ENCODE results near the gene TAP1. TPM values are rescaled to one million over a fixed set of nuclear protein-coding genes. Genes with fewer than 3 reads are reported as not detected.
"Not testable (repeated sequence)": the region's sequence is repeated elsewhere in the genome, so short reads cannot be mapped to it uniquely, and the experiment has no call there.

The TAP1 gene
- total RNA-seq, 4 donors from 2014 or later, result 25.6 to 136 (median 107) TPM

- DNase-seq, result no peak
These were observed 46.4 kb downstream of the TAP1 start for GRCh38 chr6:32807020-32807580.

GRCh38 chr6:32805404-32805803 is 48.1 kb downstream of the TAP1 start:
- not testable (repeated sequence) for H3K4me1 ChIP-seq, H3K36me3 ChIP-seq, H3K4me3 ChIP-seq, H3K27ac ChIP-seq, DNase-seq, H3K27me3 ChIP-seq, H3K9me3 ChIP-seq

More at GRCh38 chr6:32807020-32807580, 46.4 kb downstream of the TAP1 start:
- H3K27ac ChIP-seq, result no peak overlapping the region
- H3K4me3 ChIP-seq, result no peak overlapping the region
- no peaks in the 10 kb centered on the region for H3K36me3 ChIP-seq
- H3K9me3 ChIP-seq, result no peaks in the 10 kb centered on the region
- no peaks in the 10 kb centered on the region for H3K27me3 ChIP-seq
- H3K4me1 ChIP-seq, result no peaks in the 10 kb centered on the region
- TF ChIP-seq POLR2A (IDR thresholded peaks at IDR 0.05) (no peak), CTCF (IDR thresholded peaks at IDR 0.05) (no peak)

GRCh38 chr6:32803416-32803815 is 50.1 kb downstream of the TAP1 start:
- DNase-seq, result no peak
- Histone ChIP-seq H3K36me3 (no peaks in the 10 kb centered on the region), H3K4me1 (no peaks in the 10 kb centered on the region), H3K4me3 (no peak overlapping the region), H3K9me3 (no peaks in the 10 kb centered on the region), H3K27ac (no peak overlapping the region), H3K27me3 (no peaks in the 10 kb centered on the region)
- no peak for TF ChIP-seq POLR2A (IDR thresholded peaks at IDR 0.05)
- TF ChIP-seq CTCF (IDR thresholded peaks at IDR 0.05), result no peak

GRCh38 chr6:32799740-32800139 is 53.8 kb downstream of the TAP1 start:
- Histone ChIP-seq H3K4me1 (no peaks in the 10 kb centered on the region), H3K27me3 (no peaks in the 10 kb centered on the region), H3K27ac (no peak overlapping the region), H3K36me3 (no peaks in the 10 kb centered on the region), H3K4me3 (no peak overlapping the region), H3K9me3 (no peaks in the 10 kb centered on the region)
- DNase-seq, result no peak
- TF ChIP-seq CTCF (IDR thresholded peaks at IDR 0.05) (no peak), POLR2A (IDR thresholded peaks at IDR 0.05) (no peak)

- Histone ChIP-seq H3K27me3 (no peaks in the 10 kb centered on the region), H3K36me3 (no peaks in the 10 kb centered on the region), H3K4me1 (no peaks in the 10 kb centered on the region), H3K4me3 (no peak overlapping the region), H3K27ac (no peak overlapping the region), H3K9me3 (no peaks in the 10 kb centered on the region)
- no peak for DNase-seq
- TF ChIP-seq CTCF (IDR thresholded peaks at IDR 0.05) (no peak), POLR2A (IDR thresholded peaks at IDR 0.05) (no peak)
These were observed 54.3 kb downstream of the TAP1 start for GRCh38 chr6:32799168-32799567.

GRCh38 chr6:32796848-32797776 is 56.4 kb downstream of the TAP1 start:
- Histone ChIP-seq H3K36me3 (no peaks in the 10 kb centered on the region), H3K9me3 (no peaks in the 10 kb centered on the region), H3K27me3 (no peaks in the 10 kb centered on the region), H3K4me1 (no peaks in the 10 kb centered on the region), H3K4me3 (peak overlapping the region in 3 of 4 donors; percentile 1 to 14 (median 8)), H3K27ac (peak overlapping the region in 1 of 4 donors; percentile 11)
- TF ChIP-seq CTCF (IDR thresholded peaks at IDR 0.05) (peak; percentile 87 to 98 (median 90)), POLR2A (IDR thresholded peaks at IDR 0.05) (no peak)
- peak; percentile 80 to 93 (median 89) for DNase-seq
